HEK293T (cell line): ENCODE measurements around the gene DFFA.

Source experiments
- BHLHE40 ChIP-seq: fragments of 450-650 bp; IDR thresholded peaks from 2 replicates; pipeline ENCODE4 v1.6.1; 2016; ENCODE audit warnings: mild to moderate bottlenecking, moderate library complexity, borderline replicate concordance
- FOXA1 ChIP-seq: fragments of 450-650 bp; IDR thresholded peaks from 2 replicates; pipeline ENCODE4 v1.6.1; 2016; ENCODE audit warnings: mild to moderate bottlenecking
- LEF1 ChIP-seq: fragments of 450-650 bp; IDR thresholded peaks from 2 replicates; pipeline ENCODE4 v1.6.1; 2017; ENCODE audit warnings: mild to moderate bottlenecking, borderline replicate concordance
- NFRKB ChIP-seq: fragments of 450-650 bp; IDR thresholded peaks from 2 replicates; pipeline ENCODE4 v1.6.1; 2016; ENCODE audit warnings: mild to moderate bottlenecking, moderate library complexity
- SP1 ChIP-seq: fragments of 450-650 bp; IDR thresholded peaks from 2 replicates; pipeline ENCODE4 v1.6.1; 2017
- SUZ12 ChIP-seq: fragments of 450-650 bp; IDR thresholded peaks from 2 replicates; pipeline ENCODE4 v1.6.1; 2016; ENCODE audit warnings: mild to moderate bottlenecking

DNA sequence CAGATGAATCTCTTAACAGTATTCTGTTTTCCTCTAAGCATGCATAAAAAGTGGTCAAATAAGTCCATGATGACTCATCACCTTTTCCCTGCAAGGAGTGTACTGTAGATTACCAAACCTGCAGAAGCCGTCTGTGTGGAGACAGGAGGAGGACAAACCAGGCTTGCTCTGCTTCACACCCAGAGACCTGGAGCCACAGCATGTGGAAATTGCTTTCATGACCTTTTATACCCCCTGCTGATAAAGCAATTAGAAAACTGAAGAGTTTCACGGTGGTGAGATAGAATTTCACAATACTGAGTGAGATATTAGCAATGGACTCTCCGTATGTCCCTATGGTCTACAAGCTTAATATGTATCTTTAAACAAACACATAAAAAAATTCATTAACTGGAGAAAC, 13.1 kb downstream of the DFFA start:
- TF ChIP-seq LEF1 (no peak), NFRKB (no peak), BHLHE40 (no peak), SP1 (no peak), FOXA1 (no peak), SUZ12 (no peak)
